Prostate gland (tissue), 2 donors: ENCODE measurements around the gene CASKIN1. TPM values are rescaled to one million over a fixed set of nuclear protein-coding genes. Genes with fewer than 3 reads are reported as not detected.

Experiments
- DNase-seq: peaks from one replicate; pipeline ENCODE4 v3.0.0-alpha.2; 2019; ENCODE audit warnings: low spot score
- H3K27ac ChIP-seq, 2 donors: fragments of 200-600 bp; sonication (generic); 2 replicates each; pipeline ENCODE4 v1.5.1; 2017 to 2019
- H3K27me3 ChIP-seq: fragments of 200-600 bp; sonication (generic); replicated peaks from 2 replicates; pipeline ENCODE4 v1.5.1; 2019; ENCODE audit not compliant: insufficient read depth
- H3K36me3 ChIP-seq, 2 donors: fragments of 200-600 bp; sonication (generic); 1 replicate in 1 of 2; 2 replicates in 1 of 2; pipeline versions ENCODE4 v1.5.1 to v1.8.1; 2017 to 2019
- H3K4me1 ChIP-seq: fragments of 200-600 bp; sonication (generic); replicated peaks from 2 replicates; pipeline ENCODE4 v1.5.1; 2019
- H3K4me3 ChIP-seq, 2 donors: fragments of 200-600 bp; sonication (generic); 2 replicates each; pipeline ENCODE4 v1.5.1; 2017 to 2019
- H3K9me3 ChIP-seq: fragments of 200-600 bp; sonication (generic); 2 replicates; pipeline ENCODE4 v1.5.1; 2017
- CTCF ChIP-seq, 4 experiments: fragments of 200-600 bp in 2 of 4; fragments of 450-650 bp in 2 of 4; sonication (generic) in 2 of 4; IDR thresholded peaks; 1 replicate in 3 of 4; 2 replicates in 1 of 4; pipeline ENCODE4 v1.5.1; 2016 to 2019; ENCODE audit warnings: antibody characterized with exemption in 4 of 4, mild to moderate bottlenecking in 2 of 4, moderate library complexity in 2 of 4
- POLR2A ChIP-seq: fragments of 450-650 bp; IDR thresholded peaks from one replicate; pipeline ENCODE4 v1.6.1; 2016; ENCODE audit warnings: antibody characterized with exemption, mild to moderate bottlenecking
- POLR2AphosphoS5 ChIP-seq: sonication (generic); formaldehyde crosslinking; IDR thresholded peaks from one replicate; pipeline ENCODE4 v1.6.1; 2017; ENCODE audit warnings: antibody characterized with exemption
- WGBS: methylation state at CpG from one replicate; pipeline ENCODE4 v1.1.5; 2018; 5-methylcytosine and 5-hydroxymethylcytosine counted together
- intact Hi-C: fragments of 100-400 bp; cut with DNase I; formaldehyde crosslinking; loops from one replicate; pipeline ENCODE4 v1.14.2; 2022
- total RNA-seq, 2 donors: library from RNA; depleted of rRNA; stranded (reverse); fragments of >200 nt; gene quantifications; one replicate each; pipeline ENCODE4 v1.1.0, GENCODE V29; 2016

Gene CASKIN1
- total RNA-seq, 2 donors from 2014 or later, result 0.77 to 5.3 TPM

GRCh38 chr16:2238150-2238837, 41.9 kb upstream of the CASKIN1 start:
- Histone ChIP-seq H3K4me3 (no peak overlapping the region), H3K27ac (no peak overlapping the region), H3K9me3 (no peaks in the 10 kb centered on the region), H3K36me3 (peaks cover 6 to 24% of the 10 kb centered on the region in 2 donors), H3K27me3 (no peaks in the 10 kb centered on the region), H3K4me1 (peaks cover 10% of the 10 kb centered on the region)
- TF ChIP-seq CTCF (IDR thresholded peaks at IDR 0.05) (no peak), POLR2AphosphoS5 (no peak), POLR2A (no peak)
- intact Hi-C loops, result no loop called here
- DNase-seq, result no peak
- WGBS, result 51% methylated on average over 9 of the region's 18 CpGs

- Histone ChIP-seq H3K4me1 (peaks cover 10% of the 10 kb centered on the region), H3K36me3 (peaks cover 10 to 24% of the 10 kb centered on the region in 2 donors), H3K27ac (no peak overlapping the region), H3K27me3 (no peaks in the 10 kb centered on the region), H3K9me3 (no peaks in the 10 kb centered on the region), H3K4me3 (no peak overlapping the region)
- intact Hi-C loops, result no loop called here
- no peak for DNase-seq
- WGBS, result 16% methylated on average over 40 of the region's 65 CpGs
- TF ChIP-seq POLR2A (no peak), POLR2AphosphoS5 (no peak), CTCF (IDR thresholded peaks at IDR 0.05) (no peak)
Measured at GRCh38 chr16:2237493-2238149, 41.2 kb upstream of the CASKIN1 start.

GRCh38 chr16:2237102-2237482, 40.7 kb upstream of the CASKIN1 start:
- H3K36me3 ChIP-seq, result peaks cover 10 to 29% of the 10 kb centered on the region in 2 donors
- 4% methylated on average over 40 of the region's 40 CpGs for WGBS
- H3K27ac ChIP-seq, result no peak overlapping the region
- intact Hi-C loops, result no loop called here
- DNase-seq, result no peak
- TF ChIP-seq POLR2AphosphoS5 (no peak), CTCF (IDR thresholded peaks at IDR 0.05) (no peak), POLR2A (no peak)
- no peaks in the 10 kb centered on the region for H3K27me3 ChIP-seq
- no peaks in the 10 kb centered on the region for H3K9me3 ChIP-seq
- H3K4me1 ChIP-seq, result peaks cover 10% of the 10 kb centered on the region
- peak overlapping the region in 1 of 2 donors; percentile 13 for H3K4me3 ChIP-seq

GRCh38 chr16:2236337-2237101, 40.1 kb upstream of the CASKIN1 start, which contains the start of gene DNASE1L2:
Gene DNASE1L2, plus strand, starts transcription at chr16:2236444. Its CDS starts 373 bp downstream, at chr16:2236817.
- Histone ChIP-seq H3K4me3 (peak within 1 kb of the TSS in 1 of 2 donors; percentile 13), H3K4me1 (peaks cover 10% of the 10 kb centered on the region)
- no peak for DNase-seq

More at GRCh38 chr16:2236337-2237101, 40.1 kb upstream of the CASKIN1 start, which contains the start of gene DNASE1L2:
- H3K9me3 ChIP-seq, result no peaks in the 10 kb centered on the region
- H3K27ac ChIP-seq, result no peak within 1 kb of the TSS
- 3% methylated on average over 57 of the region's 64 CpGs for WGBS
- H3K36me3 ChIP-seq, result peaks cover 10 to 33% of the 10 kb centered on the region in 2 donors
- TF ChIP-seq POLR2A (no peak), POLR2AphosphoS5 (no peak), CTCF (IDR thresholded peaks at IDR 0.05) (no peak)
- intact Hi-C loops, result no loop called here
- H3K27me3 ChIP-seq, result no peaks in the 10 kb centered on the region
